ENCODE measurements around the gene MTFMT. TPM values are rescaled to one million over a fixed set of nuclear protein-coding genes. Genes with fewer than 3 reads are reported as not detected.

MTFMT gene
- total and polyA plus RNA-seq, 8 donors: 5.3 to 105 (median 12.0) TPM; not detected in 1

DNA sequence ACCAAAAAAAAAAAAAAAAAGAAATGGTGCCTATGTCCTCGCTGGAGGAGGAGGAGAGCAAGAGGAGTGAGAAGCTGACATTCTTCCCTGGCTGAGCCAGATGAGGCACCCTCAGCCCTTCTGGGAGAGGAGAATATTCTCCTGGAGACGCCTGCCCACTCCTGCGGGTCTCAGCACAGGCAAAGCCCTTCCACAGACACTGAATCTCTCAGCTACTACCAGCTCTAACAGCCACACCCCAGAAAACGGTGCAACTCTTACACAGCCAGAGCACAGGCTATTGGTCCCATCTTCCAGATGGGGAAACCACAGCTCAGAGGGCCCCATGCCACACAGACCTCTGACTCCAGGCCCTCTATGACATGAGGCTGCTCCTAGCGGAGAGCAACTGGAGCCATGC lies 32.6 kb upstream of the MTFMT start:
- WGBS, 5 donors: 82 to 92% (median 85%) methylated on average over 4 to 5 of the region's 5 CpGs
- no peak overlapping the region for H3K27ac ChIP-seq
- H3K4me1 ChIP-seq: peaks cover 0 to 31% (median 4%) of the 10 kb centered on the region in 4 donors

DNA sequence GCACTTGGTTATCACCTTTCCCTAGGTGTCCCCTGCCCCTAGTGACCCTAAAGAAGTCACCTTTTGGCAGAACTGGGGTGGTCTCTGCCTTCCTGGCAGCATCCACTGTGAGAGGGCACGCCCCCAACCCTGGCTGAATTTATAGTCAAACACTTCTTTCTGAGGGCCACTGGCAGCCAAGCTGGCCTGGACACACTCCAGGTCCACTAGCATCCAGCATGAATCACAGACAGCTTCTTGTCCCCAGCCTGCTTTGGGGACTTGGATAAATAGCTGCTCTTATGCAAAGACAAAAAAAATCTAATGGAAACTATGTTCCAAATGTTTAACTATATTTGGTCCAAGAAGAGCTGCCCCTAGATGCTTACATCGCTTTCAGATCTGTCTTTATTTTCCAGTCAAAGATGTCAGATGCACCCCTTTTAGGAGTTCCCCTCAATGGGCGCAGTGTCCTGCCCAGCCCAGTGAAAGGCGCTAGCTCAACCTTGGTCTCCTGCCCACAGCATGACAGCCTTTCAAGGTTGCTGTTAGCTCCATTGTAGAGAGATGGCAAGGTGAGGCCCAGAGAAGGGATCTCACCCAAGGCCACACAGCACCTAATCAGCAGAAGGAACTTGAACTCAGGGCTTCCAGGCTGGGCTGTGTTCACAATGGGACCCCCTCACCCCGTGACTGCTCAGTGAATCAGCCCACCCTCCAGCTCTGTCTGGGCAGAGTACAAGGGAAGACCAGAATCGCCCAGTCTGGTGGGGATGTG lies 31.4 kb upstream of the MTFMT start:
- peaks cover 0 to 12% (median 0%) of the 10 kb centered on the region in 3 donors for H3K27me3 ChIP-seq
- H3K36me3 ChIP-seq: peaks cover 0 to 23% (median 3%) of the 10 kb centered on the region in 4 donors
- no peak for TF ChIP-seq EP300 (IDR thresholded peaks at IDR 0.05)
- TF ChIP-seq CTCF (IDR thresholded peaks at IDR 0.05): no peak
- no peak for TF ChIP-seq POLR2AphosphoS5 (IDR thresholded peaks at IDR 0.05)
- no peak for TF ChIP-seq POLR2A (IDR thresholded peaks at IDR 0.05)
- H3K27ac ChIP-seq: peak overlapping the region in 4 of 5 donors; percentile 25 to 38 (median 32)
- H3K9me3 ChIP-seq: no peaks in the 10 kb centered on the region
- peaks cover 0 to 42% (median 3%) of the 10 kb centered on the region in 4 donors for H3K4me1 ChIP-seq
- no peak overlapping the region for H3K4me3 ChIP-seq
- 78 to 89% (median 81%) methylated on average over 6 of the region's 6 CpGs for WGBS, 5 donors
- intact Hi-C loops (cut with DNase I; ENCODE audit: low total_unique reads): no loop called here
- DNase-seq: peak in 1 of 2 donors; percentile 50

More for the DNA sequence above, 32.6 kb upstream of the MTFMT start:
- H3K36me3 ChIP-seq: peaks cover 0 to 23% (median 3%) of the 10 kb centered on the region in 4 donors
- H3K9me3 ChIP-seq: no peaks in the 10 kb centered on the region
- TF ChIP-seq POLR2AphosphoS5 (IDR thresholded peaks at IDR 0.05) (no peak), EP300 (IDR thresholded peaks at IDR 0.05) (no peak), POLR2A (IDR thresholded peaks at IDR 0.05) (no peak), CTCF (IDR thresholded peaks at IDR 0.05) (no peak)
- DNase-seq: no peak
- no peak overlapping the region for H3K4me3 ChIP-seq
- H3K27me3 ChIP-seq: peaks cover 0 to 24% (median 5%) of the 10 kb centered on the region in 3 donors
- intact Hi-C loops (cut with DNase I; ENCODE audit: low total_unique reads): no loop called here

DNA sequence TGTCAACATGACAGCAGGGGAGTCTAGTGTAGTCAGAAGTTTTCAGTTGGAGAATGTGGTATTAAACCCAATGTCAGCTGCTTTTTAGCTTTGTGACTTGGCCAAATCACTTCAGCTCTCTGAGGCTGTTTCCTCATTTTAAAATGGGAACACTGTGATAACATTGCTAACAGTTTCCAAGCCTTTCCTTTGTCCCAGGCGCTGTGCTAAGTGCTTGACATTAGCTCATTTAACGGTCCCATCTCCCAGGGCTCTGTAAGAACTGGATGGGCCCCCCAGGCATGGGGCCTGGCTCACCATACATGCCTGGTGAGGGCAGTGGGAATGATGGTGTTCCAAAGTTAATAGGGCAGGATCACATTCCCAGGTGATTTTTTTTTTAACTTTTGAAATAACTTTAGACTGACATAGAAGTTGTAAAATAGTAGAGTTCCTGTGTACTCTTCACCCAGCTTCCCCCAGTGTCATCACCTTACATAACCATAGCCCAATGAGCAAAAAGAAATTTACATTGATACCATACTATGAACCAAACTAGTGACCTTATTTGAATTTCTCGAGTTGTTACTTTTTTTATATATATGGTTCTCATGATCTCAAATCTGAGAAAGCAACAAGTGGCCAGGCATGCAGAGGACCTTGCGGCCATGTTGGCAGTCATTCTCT lies 30.6 kb upstream of the MTFMT start:
- no peak for DNase-seq
- no peak for TF ChIP-seq POLR2AphosphoS5 (IDR thresholded peaks at IDR 0.05)
- TF ChIP-seq POLR2A (IDR thresholded peaks at IDR 0.05): no peak
- TF ChIP-seq CTCF (IDR thresholded peaks at IDR 0.05): no peak
- TF ChIP-seq EP300 (IDR thresholded peaks at IDR 0.05): no peak
- H3K27me3 ChIP-seq: peaks cover 0 to 4% (median 0%) of the 10 kb centered on the region in 3 donors
- H3K4me3 ChIP-seq: no peak overlapping the region
- WGBS, 5 donors: 76 to 91% (median 86%) methylated on average over 4 of the region's 4 CpGs
- peaks cover 0 to 23% (median 3%) of the 10 kb centered on the region in 4 donors for H3K36me3 ChIP-seq
- intact Hi-C loops (cut with DNase I; ENCODE audit: low total_unique reads): no loop called here
- peak overlapping the region in 2 of 5 donors; percentile 28 to 38 for H3K27ac ChIP-seq
- no peaks in the 10 kb centered on the region for H3K9me3 ChIP-seq
- peaks cover 0 to 50% (median 9%) of the 10 kb centered on the region in 4 donors for H3K4me1 ChIP-seq

- WGBS, 5 donors: 72 to 90% (median 78%) methylated on average over 3 of the region's 3 CpGs
- Histone ChIP-seq H3K27me3 (no peaks in the 10 kb centered on the region), H3K9me3 (no peaks in the 10 kb centered on the region), H3K4me3 (no peak overlapping the region), H3K4me1 (peaks cover 0 to 57% (median 12%) of the 10 kb centered on the region in 4 donors), H3K36me3 (peaks cover 0 to 23% (median 3%) of the 10 kb centered on the region in 4 donors), H3K27ac (peak overlapping the region in 1 of 5 donors; percentile 28)
- intact Hi-C loops (cut with DNase I; ENCODE audit: low total_unique reads): no loop called here
- TF ChIP-seq POLR2AphosphoS5 (IDR thresholded peaks at IDR 0.05) (no peak), EP300 (IDR thresholded peaks at IDR 0.05) (no peak), POLR2A (IDR thresholded peaks at IDR 0.05) (no peak), CTCF (IDR thresholded peaks at IDR 0.05) (no peak)
- DNase-seq: no peak
Measured at GRCh38 chr15:65059369-65059750, 29.9 kb upstream of the MTFMT start.
